GM13977 (cell line): ENCODE measurements around the gene COL8A1.

ENCODE experiments used
- DNase-seq: peaks from one replicate; pipeline ENCODE4 v3.0.0; 2012; ENCODE audit warnings: low spot score
- CTCF ChIP-seq: IDR thresholded peaks from 2 replicates; pipeline ENCODE4 v1.5.1; 2012; ENCODE audit warnings: mild to moderate bottlenecking, control low read depth; ENCODE audit not compliant: insufficient read depth; ENCODE audit errors: extremely low read depth, missing control alignments
- in situ Hi-C: fragments of 300-500 bp; cut with MboI; formaldehyde crosslinking; loops from one replicate; pipeline ENCODE4 v1.12.0; 2022; ENCODE audit warnings: low sequenced_read_pairs, low pct_unique_long_range_greater_than_20kb, mixed read lengths, inconsistent platforms; ENCODE audit not compliant: unreplicated experiment

Gene COL8A1

DNA sequence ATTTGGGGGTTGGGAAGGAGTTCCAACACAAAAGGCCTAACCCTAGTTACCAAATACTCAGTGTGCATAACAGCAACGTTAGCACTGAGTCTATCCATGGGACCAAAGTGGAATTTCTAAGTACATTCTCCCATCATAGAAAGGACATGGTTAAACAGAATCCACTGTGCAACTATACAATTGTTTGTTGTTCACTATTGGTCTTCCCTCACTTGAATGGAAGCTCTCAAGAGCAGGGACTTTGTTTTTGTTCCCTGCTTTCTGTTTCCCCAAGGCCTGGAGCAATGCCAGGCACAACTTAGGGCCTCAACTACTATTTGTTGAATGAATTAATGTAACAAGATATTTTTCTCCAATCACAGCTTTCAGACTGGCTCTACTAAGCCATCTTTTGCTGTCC lies 25.6 kb downstream of the COL8A1 start:
- DNase-seq: no peak
- no peak for TF ChIP-seq CTCF
- in situ Hi-C loops: no loop called here

- no peak for TF ChIP-seq CTCF
- no peak for DNase-seq
- in situ Hi-C loops: no loop called here
Observed at GRCh38 chr3:99665017-99665416, 26.6 kb downstream of the COL8A1 start.

DNA sequence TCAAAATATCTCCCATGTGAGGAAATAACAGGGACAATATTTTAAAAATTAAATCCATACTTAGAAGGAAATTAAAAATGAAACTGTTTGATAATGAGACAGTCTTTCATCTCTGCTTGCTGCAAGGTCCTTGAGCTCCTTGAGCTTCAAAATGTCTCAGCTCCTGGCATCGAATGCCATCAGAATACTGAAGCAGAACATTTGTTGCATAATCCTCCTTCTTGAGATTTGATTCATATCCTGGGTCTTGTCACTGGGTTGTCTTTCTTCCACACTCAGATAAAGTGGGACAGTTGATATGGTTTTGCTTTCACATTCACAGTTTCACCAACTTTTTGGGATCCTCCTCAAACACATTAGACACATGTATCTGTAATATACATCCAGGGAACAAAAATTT lies 27.8 kb downstream of the COL8A1 start:
- no peak for DNase-seq
- in situ Hi-C loops: no loop called here
- TF ChIP-seq CTCF: no peak

GRCh38 chr3:99668044-99668443 lies 29.6 kb downstream of the COL8A1 start:
- no peak for DNase-seq
- no peak for TF ChIP-seq CTCF
- in situ Hi-C loops: no loop called here

DNA sequence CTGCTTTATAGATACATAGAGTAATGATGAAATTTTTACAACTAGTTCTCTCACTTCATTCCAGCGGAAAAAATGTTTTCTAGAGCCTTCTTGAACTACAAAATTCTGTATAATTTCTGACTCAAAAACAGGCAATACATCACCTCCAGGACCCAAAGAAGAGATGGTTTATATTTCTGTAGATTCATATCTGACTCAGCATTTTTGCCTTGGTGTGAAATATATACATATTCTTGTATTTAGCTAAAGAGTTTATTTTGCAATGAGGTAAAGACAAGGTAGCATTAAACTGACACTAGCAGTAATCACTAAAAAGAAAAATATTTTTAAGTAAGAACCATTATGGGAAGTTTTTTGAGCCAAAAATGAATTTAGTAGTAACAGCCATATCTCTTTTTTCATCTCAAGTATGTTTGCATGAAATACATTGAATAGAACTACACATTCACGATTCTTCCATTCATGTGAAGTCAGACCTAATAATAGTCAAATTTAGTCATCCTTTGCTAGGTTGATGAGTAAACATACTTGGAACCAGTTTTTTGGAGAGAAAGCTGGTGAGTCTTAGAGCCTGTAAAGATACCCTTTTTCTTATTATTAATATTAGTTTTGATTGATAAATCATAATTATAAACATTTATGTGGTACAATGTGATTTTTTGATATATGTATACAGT lies 31.6 kb downstream of the COL8A1 start:
- DNase-seq: no peak
- in situ Hi-C loops: no loop called here
- TF ChIP-seq CTCF: no peak

DNA sequence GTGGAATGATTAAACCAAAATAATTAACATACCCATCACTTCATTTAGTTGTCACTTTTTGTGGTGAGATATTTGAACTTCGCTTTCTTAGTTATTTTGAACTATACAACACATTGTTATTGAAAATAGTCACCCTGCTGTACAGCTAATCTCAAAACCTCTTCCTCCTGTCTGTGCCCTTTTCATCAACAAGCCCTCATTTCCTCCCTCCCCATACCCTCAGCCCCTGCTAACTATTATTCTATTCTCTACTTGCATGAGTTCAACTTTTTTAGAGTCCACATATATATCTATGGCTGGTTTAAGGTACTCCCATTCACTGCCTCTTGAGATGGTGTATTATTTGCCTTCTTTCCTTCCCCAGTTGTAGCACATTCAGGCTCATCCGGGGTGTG lies 32.2 kb downstream of the COL8A1 start:
- in situ Hi-C loops: no loop called here
- no peak for DNase-seq
- TF ChIP-seq CTCF: no peak

DNA sequence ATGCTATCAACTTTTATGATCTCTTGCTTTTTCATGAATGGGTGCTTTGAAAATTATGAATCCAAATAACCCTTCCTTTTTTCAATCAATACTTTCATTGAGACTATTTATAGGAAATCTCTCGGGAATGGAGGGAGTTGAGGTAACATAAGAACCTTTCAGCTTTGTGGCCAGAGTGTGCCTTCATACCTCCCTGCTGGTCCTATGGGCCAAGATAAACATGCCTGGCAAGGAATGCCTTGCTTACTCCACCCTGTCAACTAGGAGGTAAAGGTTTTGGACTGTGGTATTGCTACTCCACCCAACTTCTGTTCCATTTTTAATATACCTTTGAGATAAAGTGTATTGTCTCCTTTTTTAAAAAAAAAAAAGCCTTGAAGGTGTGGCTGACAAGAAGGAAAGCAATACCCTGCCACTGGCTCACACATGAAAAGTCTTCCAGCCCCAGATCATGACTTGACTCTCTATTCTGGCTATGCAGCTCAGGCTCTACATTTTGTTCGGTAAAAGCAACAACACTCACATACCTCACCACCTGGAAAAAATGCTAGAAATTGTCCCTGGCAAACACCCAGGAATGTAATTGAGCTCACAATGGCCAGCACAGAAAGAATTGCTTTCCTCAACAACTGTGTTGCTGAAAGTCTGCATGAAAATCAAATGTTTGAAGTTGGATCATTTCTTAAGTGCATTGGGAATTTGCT lies 35.8 kb downstream of the COL8A1 start:
- in situ Hi-C loops: no loop called here
- DNase-seq: no peak
- TF ChIP-seq CTCF: no peak
